Effector CD8-positive, alpha-beta T cell (primary cell): ENCODE results near the gene SLC8A1.

ENCODE experiments used
- DNase-seq: peaks from one replicate; lab custom pipeline; 2025; lab: John Stamatoyannopoulos, UW

Gene SLC8A1

GRCh38 chr2:40193670-40194026 lies 258.2 kb downstream of the SLC8A1 start:
- DNase-seq: no peak

GRCh38 chr2:40192864-40193669 lies 258.8 kb downstream of the SLC8A1 start:
- no peak for DNase-seq

GRCh38 chr2:40190457-40190856 lies 261.4 kb downstream of the SLC8A1 start:
- no peak for DNase-seq

GRCh38 chr2:40189881-40190280 lies 262.0 kb downstream of the SLC8A1 start:
- no peak for DNase-seq

- DNase-seq: no peak
Observed at GRCh38 chr2:40187054-40187453, 264.8 kb downstream of the SLC8A1 start.

- no peak for DNase-seq
Observed at GRCh38 chr2:40184551-40184950, 267.3 kb downstream of the SLC8A1 start.

GRCh38 chr2:40181855-40182254 lies 270.0 kb downstream of the SLC8A1 start:
- no peak for DNase-seq

- DNase-seq: no peak
Observed at GRCh38 chr2:40179801-40180200, 272.1 kb downstream of the SLC8A1 start.

GRCh38 chr2:40178971-40179370 lies 272.9 kb downstream of the SLC8A1 start:
- DNase-seq: no peak

- DNase-seq: no peak
Observed at GRCh38 chr2:40178171-40178778, 273.6 kb downstream of the SLC8A1 start.

- DNase-seq: no peak
Observed at GRCh38 chr2:40177366-40177765, 274.5 kb downstream of the SLC8A1 start.

- no peak for DNase-seq
Observed at GRCh38 chr2:40173276-40173675, 278.6 kb downstream of the SLC8A1 start.

GRCh38 chr2:40169856-40170255 lies 282.0 kb downstream of the SLC8A1 start:
- no peak for DNase-seq

- no peak for DNase-seq
Observed at GRCh38 chr2:40169430-40169829, 282.5 kb downstream of the SLC8A1 start.

GRCh38 chr2:40168546-40168945 lies 283.3 kb downstream of the SLC8A1 start:
- no peak for DNase-seq

GRCh38 chr2:40168032-40168431 lies 283.9 kb downstream of the SLC8A1 start:
- DNase-seq: no peak

GRCh38 chr2:40166006-40166405 lies 285.9 kb downstream of the SLC8A1 start:
- DNase-seq: no peak

GRCh38 chr2:40165509-40165844 lies 286.4 kb downstream of the SLC8A1 start:
- DNase-seq: no peak

- no peak for DNase-seq
Observed at GRCh38 chr2:40164736-40165508, 287.0 kb downstream of the SLC8A1 start.

- no peak for DNase-seq
Observed at GRCh38 chr2:40161986-40162385, 289.9 kb downstream of the SLC8A1 start.

- no peak for DNase-seq
Observed at GRCh38 chr2:40160751-40161218, 291.1 kb downstream of the SLC8A1 start.

- DNase-seq: no peak
Observed at GRCh38 chr2:40159333-40159732, 292.6 kb downstream of the SLC8A1 start.

GRCh38 chr2:40158781-40159180 lies 293.1 kb downstream of the SLC8A1 start:
- no peak for DNase-seq
